Panc1 (cell line): Measurements from ENCODE around the gene LYST.

Source experiments
- POLR2AphosphoS5 ChIP-seq: IDR thresholded peaks from 2 replicates; pipeline ENCODE4 v1.6.1; 2012; ENCODE audit warnings: mild to moderate bottlenecking, low read depth, low read length, moderate library complexity
- SIN3A ChIP-seq: IDR thresholded peaks from 2 replicates; pipeline ENCODE4 v1.6.1; 2012; ENCODE audit warnings: low read depth, mild to moderate bottlenecking, low read length, moderate library complexity, borderline replicate concordance; ENCODE audit not compliant: insufficient read depth
- TF ChIP-seq, protein P1 (sequence below): fragments of 450-650 bp; IDR thresholded peaks from 2 replicates; pipeline ENCODE4 v1.5.1; 2017; ENCODE audit warnings: mild to moderate bottlenecking
- TF ChIP-seq, protein P2 (sequence below), 2 experiments: IDR thresholded peaks; 2 replicates each; pipeline ENCODE4 v1.6.1; 2011 to 2012; ENCODE audit warnings: low read depth in 2 of 2, control low read depth in 1 of 2, low read length in 1 of 2, mild to moderate bottlenecking in 1 of 2, moderate library complexity in 1 of 2; ENCODE audit not compliant: insufficient read depth in 1 of 2

DNA sequence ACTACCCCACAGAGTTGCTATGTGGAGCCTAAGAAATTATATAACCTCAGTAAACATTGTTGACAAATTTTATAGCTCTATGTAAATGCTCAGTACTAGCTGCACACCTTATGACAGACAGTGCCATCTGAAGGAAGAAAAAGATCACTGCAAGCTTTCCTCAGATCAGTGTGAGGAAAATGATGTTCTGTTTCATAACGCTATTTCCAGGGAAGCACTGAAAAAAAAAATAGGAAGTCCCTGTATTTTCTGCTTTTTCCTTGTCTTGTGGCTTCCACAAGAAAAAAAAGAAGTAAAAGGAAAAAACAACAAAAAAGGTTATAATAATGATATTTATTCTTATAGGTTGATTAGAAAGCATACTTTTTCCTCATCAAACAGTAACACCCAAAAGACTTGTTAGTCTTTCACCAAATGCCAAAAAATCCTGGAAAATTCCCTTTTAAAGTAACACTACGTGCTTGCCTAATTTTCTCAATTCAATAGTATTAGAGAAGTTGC is 23.2 kb downstream of the LYST start:
- TF ChIP-seq POLR2AphosphoS5 (no peak), SIN3A (no peak)
- TF ChIP-seq, protein P1, sequence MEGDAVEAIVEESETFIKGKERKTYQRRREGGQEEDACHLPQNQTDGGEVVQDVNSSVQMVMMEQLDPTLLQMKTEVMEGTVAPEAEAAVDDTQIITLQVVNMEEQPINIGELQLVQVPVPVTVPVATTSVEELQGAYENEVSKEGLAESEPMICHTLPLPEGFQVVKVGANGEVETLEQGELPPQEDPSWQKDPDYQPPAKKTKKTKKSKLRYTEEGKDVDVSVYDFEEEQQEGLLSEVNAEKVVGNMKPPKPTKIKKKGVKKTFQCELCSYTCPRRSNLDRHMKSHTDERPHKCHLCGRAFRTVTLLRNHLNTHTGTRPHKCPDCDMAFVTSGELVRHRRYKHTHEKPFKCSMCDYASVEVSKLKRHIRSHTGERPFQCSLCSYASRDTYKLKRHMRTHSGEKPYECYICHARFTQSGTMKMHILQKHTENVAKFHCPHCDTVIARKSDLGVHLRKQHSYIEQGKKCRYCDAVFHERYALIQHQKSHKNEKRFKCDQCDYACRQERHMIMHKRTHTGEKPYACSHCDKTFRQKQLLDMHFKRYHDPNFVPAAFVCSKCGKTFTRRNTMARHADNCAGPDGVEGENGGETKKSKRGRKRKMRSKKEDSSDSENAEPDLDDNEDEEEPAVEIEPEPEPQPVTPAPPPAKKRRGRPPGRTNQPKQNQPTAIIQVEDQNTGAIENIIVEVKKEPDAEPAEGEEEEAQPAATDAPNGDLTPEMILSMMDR, result peak; percentile 77
- TF ChIP-seq, protein P2, sequence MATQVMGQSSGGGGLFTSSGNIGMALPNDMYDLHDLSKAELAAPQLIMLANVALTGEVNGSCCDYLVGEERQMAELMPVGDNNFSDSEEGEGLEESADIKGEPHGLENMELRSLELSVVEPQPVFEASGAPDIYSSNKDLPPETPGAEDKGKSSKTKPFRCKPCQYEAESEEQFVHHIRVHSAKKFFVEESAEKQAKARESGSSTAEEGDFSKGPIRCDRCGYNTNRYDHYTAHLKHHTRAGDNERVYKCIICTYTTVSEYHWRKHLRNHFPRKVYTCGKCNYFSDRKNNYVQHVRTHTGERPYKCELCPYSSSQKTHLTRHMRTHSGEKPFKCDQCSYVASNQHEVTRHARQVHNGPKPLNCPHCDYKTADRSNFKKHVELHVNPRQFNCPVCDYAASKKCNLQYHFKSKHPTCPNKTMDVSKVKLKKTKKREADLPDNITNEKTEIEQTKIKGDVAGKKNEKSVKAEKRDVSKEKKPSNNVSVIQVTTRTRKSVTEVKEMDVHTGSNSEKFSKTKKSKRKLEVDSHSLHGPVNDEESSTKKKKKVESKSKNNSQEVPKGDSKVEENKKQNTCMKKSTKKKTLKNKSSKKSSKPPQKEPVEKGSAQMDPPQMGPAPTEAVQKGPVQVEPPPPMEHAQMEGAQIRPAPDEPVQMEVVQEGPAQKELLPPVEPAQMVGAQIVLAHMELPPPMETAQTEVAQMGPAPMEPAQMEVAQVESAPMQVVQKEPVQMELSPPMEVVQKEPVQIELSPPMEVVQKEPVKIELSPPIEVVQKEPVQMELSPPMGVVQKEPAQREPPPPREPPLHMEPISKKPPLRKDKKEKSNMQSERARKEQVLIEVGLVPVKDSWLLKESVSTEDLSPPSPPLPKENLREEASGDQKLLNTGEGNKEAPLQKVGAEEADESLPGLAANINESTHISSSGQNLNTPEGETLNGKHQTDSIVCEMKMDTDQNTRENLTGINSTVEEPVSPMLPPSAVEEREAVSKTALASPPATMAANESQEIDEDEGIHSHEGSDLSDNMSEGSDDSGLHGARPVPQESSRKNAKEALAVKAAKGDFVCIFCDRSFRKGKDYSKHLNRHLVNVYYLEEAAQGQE (IDR thresholded peaks at IDR 0.05; ENCODE audit: insufficient read depth in 1 of 2, low read depth in 2 of 2, low read length in 1 of 2), result no peak
